Measurements from ENCODE around the gene DCDC2B. TPM values are rescaled to one million over a fixed set of nuclear protein-coding genes. Genes with fewer than 3 reads are reported as not detected.
A peak's percentile ranks its signal among the peaks of the same experiment; 100 is the strongest.

DCDC2B gene
- polyA plus RNA-seq, 1 experiment = not detected

DNA sequence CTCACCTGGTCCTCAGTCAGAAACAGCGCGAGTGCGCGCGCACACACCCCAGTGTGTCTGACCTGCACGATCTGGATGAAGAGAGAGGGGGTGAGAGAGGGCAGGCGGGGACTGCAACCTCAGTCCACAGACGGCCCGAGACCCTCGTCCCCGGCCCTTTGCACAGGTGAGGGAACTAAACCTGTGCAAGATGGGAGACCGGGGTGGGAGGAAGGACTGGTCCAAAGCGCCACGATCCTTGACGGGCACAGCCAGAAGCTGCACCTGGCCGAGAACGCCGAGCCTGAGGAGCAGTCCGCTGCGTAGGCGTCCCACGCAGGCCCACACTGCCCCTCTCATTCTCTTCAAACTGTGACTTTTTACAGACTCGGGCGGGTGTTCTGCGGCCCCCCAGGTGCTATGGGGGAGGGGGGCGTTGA lies 3.9 kb upstream of the DCDC2B start:
- no peak for DNase-seq (ENCODE audit: low read depth)
- peak overlapping the region; percentile 74 for H3K4me3 ChIP-seq (ENCODE audit: low read depth, low read length)
- peaks cover 3% of the 10 kb centered on the region; the same call in 1 of the 2 replicates for H3K36me3 ChIP-seq (ENCODE audit: control insufficient read depth, insufficient read depth, low read length)
- no peaks in the 10 kb centered on the region for H3K27me3 ChIP-seq (ENCODE audit: control insufficient read depth, insufficient read depth, low read length)
- POLR2A ChIA-PET = interaction anchor here (0.6 kb wide), 1 partner anchor 11 kb away, joined by 3 read pairs; no protein-coding TSS in a partner anchor
- CTCF ChIA-PET = interaction anchor here (1.3 to 1.8 kb wide), 2 partner anchors 11 to 131 kb away, joined by 6 to 17 read pairs; partner anchors contain the start of gene MARCKSL1
- TF ChIP-seq, protein P1, sequence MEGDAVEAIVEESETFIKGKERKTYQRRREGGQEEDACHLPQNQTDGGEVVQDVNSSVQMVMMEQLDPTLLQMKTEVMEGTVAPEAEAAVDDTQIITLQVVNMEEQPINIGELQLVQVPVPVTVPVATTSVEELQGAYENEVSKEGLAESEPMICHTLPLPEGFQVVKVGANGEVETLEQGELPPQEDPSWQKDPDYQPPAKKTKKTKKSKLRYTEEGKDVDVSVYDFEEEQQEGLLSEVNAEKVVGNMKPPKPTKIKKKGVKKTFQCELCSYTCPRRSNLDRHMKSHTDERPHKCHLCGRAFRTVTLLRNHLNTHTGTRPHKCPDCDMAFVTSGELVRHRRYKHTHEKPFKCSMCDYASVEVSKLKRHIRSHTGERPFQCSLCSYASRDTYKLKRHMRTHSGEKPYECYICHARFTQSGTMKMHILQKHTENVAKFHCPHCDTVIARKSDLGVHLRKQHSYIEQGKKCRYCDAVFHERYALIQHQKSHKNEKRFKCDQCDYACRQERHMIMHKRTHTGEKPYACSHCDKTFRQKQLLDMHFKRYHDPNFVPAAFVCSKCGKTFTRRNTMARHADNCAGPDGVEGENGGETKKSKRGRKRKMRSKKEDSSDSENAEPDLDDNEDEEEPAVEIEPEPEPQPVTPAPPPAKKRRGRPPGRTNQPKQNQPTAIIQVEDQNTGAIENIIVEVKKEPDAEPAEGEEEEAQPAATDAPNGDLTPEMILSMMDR (IDR thresholded peaks at IDR 0.05; ENCODE audit: insufficient read depth, low read depth, low read length) = no peak

DNA sequence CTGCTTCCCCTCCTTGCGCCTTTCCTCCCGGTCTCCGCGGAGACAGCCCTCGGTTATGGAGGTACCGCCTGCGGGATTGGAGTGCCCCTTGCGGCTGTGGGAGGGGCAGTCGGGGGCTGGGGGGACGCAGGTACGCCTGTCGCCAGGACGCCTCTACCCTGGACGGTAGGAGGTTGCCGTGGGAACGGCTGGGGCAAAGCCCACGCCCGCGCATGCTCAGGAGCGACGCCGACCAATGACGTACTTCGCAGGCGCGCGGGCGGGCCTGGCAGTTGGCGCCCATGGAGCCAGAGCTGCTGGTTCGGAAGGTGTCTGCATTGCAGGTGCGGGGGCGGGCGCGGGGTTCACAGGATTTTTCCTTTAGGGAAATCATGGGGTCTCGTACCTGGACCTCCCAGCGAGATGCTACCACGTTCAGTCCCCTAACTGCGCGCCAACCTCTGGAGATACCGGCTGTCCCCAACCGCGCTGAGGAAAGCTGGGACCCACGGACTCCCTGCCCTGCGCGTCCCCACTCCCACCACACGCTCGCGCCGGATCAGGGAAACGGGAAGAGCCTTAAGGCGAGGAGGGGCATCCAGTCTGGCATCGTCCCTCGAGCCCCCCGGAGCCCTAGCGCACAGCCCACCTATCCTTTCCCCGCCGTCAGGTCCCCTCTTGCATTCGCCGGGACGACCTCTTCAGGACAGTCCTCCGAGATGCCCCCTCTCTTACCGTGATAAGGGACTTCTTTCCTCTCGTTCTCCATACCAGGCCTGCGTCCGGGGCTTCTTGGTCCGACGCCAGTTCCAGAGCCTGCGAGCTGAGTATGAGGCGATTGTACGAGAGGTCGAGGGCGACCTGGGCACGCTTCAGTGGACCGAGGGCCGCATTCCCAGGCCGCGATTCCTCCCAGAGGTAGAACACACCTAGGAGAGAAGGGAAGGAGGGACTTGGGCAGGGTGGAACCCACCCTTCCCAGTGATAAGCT lies 3.2 kb upstream of the DCDC2B start, which contains the start of gene IQCC:
TSS of gene IQCC (plus strand) at position 271 of the 970 bp plus-strand sequence. CDS start at position 282, 11 bp downstream.
- POLR2A ChIA-PET = interaction anchor here (0.6 kb wide), 1 partner anchor 12 kb away, joined by 3 read pairs; no protein-coding TSS in a partner anchor
- no peak for DNase-seq (ENCODE audit: low read depth)
- peaks cover 3% of the 10 kb centered on the region; the same call in 1 of the 2 replicates for H3K36me3 ChIP-seq (ENCODE audit: control insufficient read depth, insufficient read depth, low read length)
- TF ChIP-seq, protein P1 (IDR thresholded peaks at IDR 0.05; ENCODE audit: insufficient read depth, low read depth, low read length) = no peak
- H3K27me3 ChIP-seq (ENCODE audit: control insufficient read depth, insufficient read depth, low read length) = no peaks in the 10 kb centered on the region
- CTCF ChIA-PET = interaction anchor here (1.3 to 1.8 kb wide), 3 partner anchors 10 to 130 kb away, joined by 3 to 17 read pairs (median 6); partner anchors contain the start of gene MARCKSL1
- peak within 1 kb of the TSS; percentile 74 for H3K4me3 ChIP-seq (ENCODE audit: low read depth, low read length)

DNA sequence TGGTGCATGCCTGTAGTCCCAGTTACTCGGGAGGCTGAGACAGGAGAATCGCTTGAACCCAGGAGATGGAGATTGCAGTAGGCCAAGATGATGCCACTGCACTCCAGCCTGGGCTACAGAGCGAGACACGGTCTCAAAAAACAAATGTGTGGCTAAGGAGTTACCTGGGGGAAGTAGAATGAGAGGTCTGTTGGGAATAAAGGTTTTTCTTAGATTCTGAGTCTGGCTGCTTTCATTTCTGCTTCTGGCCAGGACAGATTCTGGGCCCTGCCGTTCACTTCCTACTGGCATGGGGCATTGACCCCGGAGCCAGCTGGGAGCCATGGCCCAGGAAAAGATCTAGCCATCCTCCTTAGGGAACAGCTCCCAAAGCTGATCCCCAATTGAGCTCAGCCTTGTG lies 420 bp upstream of the DCDC2B start:
- ChIA-PET POLR2A (no interaction called here), CTCF (no interaction called here)
- no peak for DNase-seq (ENCODE audit: low read depth)
- Histone ChIP-seq H3K4me3 (ENCODE audit: low read depth, low read length) (no peak overlapping the region), H3K36me3 (ENCODE audit: control insufficient read depth, insufficient read depth, low read length) (peaks cover 6% of the 10 kb centered on the region; the same call in 1 of the 2 replicates), H3K27me3 (ENCODE audit: control insufficient read depth, insufficient read depth, low read length) (no peaks in the 10 kb centered on the region)
- TF ChIP-seq, protein P1 (IDR thresholded peaks at IDR 0.05; ENCODE audit: insufficient read depth, low read depth, low read length) = no peak

DNA sequence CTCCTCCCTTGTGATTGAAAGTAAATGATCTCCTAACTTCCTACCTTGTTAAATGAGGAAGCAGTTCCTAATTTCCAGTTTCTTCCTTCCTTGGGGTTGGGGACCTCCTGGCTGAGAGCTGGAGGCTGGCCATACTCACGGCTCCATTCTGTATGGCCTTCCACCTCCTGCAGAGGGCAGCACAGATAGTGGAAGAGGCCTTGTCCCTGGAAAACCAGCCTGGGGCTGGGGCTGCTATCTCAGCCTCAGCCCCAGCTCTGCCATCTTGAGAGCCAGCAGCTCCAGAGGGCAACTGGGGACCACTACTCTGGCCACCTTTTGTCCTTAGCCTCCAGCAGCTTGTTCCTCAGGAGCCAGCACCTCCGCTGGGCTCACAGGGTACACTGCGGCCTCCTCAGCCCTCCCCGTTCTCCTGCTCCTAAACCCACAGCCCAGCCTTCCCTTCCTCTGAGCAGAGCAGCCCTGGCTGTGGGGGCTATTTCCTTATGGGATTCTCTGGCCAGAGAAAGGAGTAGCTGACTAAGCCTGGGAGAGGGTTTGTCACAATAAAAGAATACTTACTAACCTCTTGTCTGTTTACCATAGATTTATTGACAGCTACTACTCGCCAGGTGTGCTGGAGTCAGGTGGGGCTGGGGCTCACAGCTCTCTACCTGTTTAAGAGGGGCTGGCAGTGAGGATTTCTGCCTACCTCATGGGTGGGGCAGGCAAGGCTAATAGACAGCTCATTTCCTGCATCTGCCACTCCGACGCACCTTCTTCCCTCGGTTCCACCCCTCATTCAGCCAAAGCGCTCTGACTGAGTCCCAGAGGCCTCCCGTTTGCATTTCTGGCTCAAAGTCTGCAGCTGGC lies 7.0 kb downstream of the DCDC2B start:
- peaks cover 21% of the 10 kb centered on the region for H3K36me3 ChIP-seq (ENCODE audit: control insufficient read depth, insufficient read depth, low read length)
- POLR2A ChIA-PET = interaction anchor here (0.5 to 0.8 kb wide), 4 partner anchors 20 to 120 kb away, joined by 3 to 17 read pairs (median 6); partner anchors contain the start of gene MARCKSL1
- CTCF ChIA-PET = interaction anchor here (0.6 to 4.0 kb wide), 42 partner anchors 8 to 198 kb away, joined by 3 to 35 read pairs (median 5); partner anchors contain the start of genes BSDC1, CCDC28B, FAM167B and HDAC1
- TF ChIP-seq, protein P1 (IDR thresholded peaks at IDR 0.05; ENCODE audit: insufficient read depth, low read depth, low read length) = peak; percentile 90
- no peak for DNase-seq (ENCODE audit: low read depth)
- H3K4me3 ChIP-seq (ENCODE audit: low read depth, low read length) = no peak overlapping the region
- H3K27me3 ChIP-seq (ENCODE audit: control insufficient read depth, insufficient read depth, low read length) = no peaks in the 10 kb centered on the region
